IPS DF 6.9 (cell line): ENCODE results near the gene IMMP2L.

Experiments
- DNase-seq: peaks from one replicate; pipeline ENCODE4 v3.0.0-alpha.2; 2013; ENCODE audit warnings: low read depth, low spot score
- H3K27ac ChIP-seq: one replicate; pipeline ENCODE4 v1.5.1; 2013; ENCODE audit warnings: low read length, control low read depth
- H3K27me3 ChIP-seq: 2 replicates; pipeline ENCODE4 v1.6.1; 2013; ENCODE audit warnings: mild to moderate bottlenecking, low read length; ENCODE audit not compliant: control insufficient read depth, insufficient read depth
- H3K36me3 ChIP-seq: 2 replicates; pipeline ENCODE4 v1.6.1; 2013; ENCODE audit warnings: low read length; ENCODE audit not compliant: control insufficient read depth, insufficient read depth
- H3K4me1 ChIP-seq: 2 replicates; pipeline ENCODE4 v1.6.1; 2013; ENCODE audit warnings: low read length; ENCODE audit not compliant: control insufficient read depth, insufficient read depth
- H3K4me3 ChIP-seq: 2 replicates; pipeline ENCODE4 v1.5.1; 2013; ENCODE audit warnings: mild to moderate bottlenecking, low read length
- H3K9me3 ChIP-seq: 2 replicates; pipeline ENCODE4 v1.6.1; 2013; ENCODE audit warnings: low read length, inconsistent platforms; ENCODE audit not compliant: control insufficient read depth, insufficient read depth
- WGBS: extraction: QIAGEN DNeasy Blood & Tissue Kit; methylation state at CpG from one replicate; pipeline ENCODE4 v1.1.7; 2013; ENCODE audit warnings: mixed read lengths, missing lambda C conversion rate; ENCODE audit not compliant: insufficient read length, insufficient coverage; 5-methylcytosine and 5-hydroxymethylcytosine counted together

Gene IMMP2L

GRCh38 chr7:111205251-111205650 lies 357.0 kb downstream of the IMMP2L start:
- Histone ChIP-seq H3K4me3 (no peak overlapping the region), H3K27me3 (no peaks in the 10 kb centered on the region), H3K4me1 (no peaks in the 10 kb centered on the region), H3K36me3 (no peaks in the 10 kb centered on the region), H3K9me3 (no peaks in the 10 kb centered on the region), H3K27ac (no peak overlapping the region)
- no peak for DNase-seq
- no CpG with 5 or more reads among the region's 1 CpG for WGBS

- WGBS = no CpG with 5 or more reads among the region's 4 CpGs
- Histone ChIP-seq H3K27ac (no peak overlapping the region), H3K36me3 (no peaks in the 10 kb centered on the region), H3K9me3 (no peaks in the 10 kb centered on the region), H3K4me3 (no peak overlapping the region), H3K27me3 (no peaks in the 10 kb centered on the region), H3K4me1 (no peaks in the 10 kb centered on the region)
- no peak for DNase-seq
Measured at GRCh38 chr7:111202321-111202720, 360.0 kb downstream of the IMMP2L start.

- H3K36me3 ChIP-seq = no peaks in the 10 kb centered on the region
- H3K4me3 ChIP-seq = no peak overlapping the region
- no peak for DNase-seq
- H3K27ac ChIP-seq = no peak overlapping the region
- no peaks in the 10 kb centered on the region for H3K9me3 ChIP-seq
- no peaks in the 10 kb centered on the region for H3K27me3 ChIP-seq
- H3K4me1 ChIP-seq = no peaks in the 10 kb centered on the region
Measured at GRCh38 chr7:111199643-111200042, 362.6 kb downstream of the IMMP2L start.

GRCh38 chr7:111198255-111198654 lies 364.0 kb downstream of the IMMP2L start:
- DNase-seq = no peak
- no CpG with 5 or more reads among the region's 4 CpGs for WGBS
- H3K9me3 ChIP-seq = no peaks in the 10 kb centered on the region
- no peaks in the 10 kb centered on the region for H3K4me1 ChIP-seq
- H3K36me3 ChIP-seq = no peaks in the 10 kb centered on the region
- no peaks in the 10 kb centered on the region for H3K27me3 ChIP-seq
- no peak overlapping the region for H3K4me3 ChIP-seq
- H3K27ac ChIP-seq = no peak overlapping the region

- Histone ChIP-seq H3K36me3 (no peaks in the 10 kb centered on the region), H3K27ac (no peak overlapping the region), H3K27me3 (no peaks in the 10 kb centered on the region), H3K4me3 (no peak overlapping the region), H3K4me1 (no peaks in the 10 kb centered on the region), H3K9me3 (no peaks in the 10 kb centered on the region)
- WGBS = 100% methylated on average over 2 of the region's 8 CpGs
- DNase-seq = no peak
Measured at GRCh38 chr7:111196655-111197054, 365.6 kb downstream of the IMMP2L start.

- WGBS = 100% methylated on average over 1 of the region's 3 CpGs
- Histone ChIP-seq H3K27me3 (no peaks in the 10 kb centered on the region), H3K4me3 (no peak overlapping the region), H3K36me3 (no peaks in the 10 kb centered on the region), H3K9me3 (no peaks in the 10 kb centered on the region), H3K27ac (no peak overlapping the region), H3K4me1 (no peaks in the 10 kb centered on the region)
- DNase-seq = no peak
Measured at GRCh38 chr7:111192614-111193413, 369.5 kb downstream of the IMMP2L start.

- no peak overlapping the region for H3K27ac ChIP-seq
- H3K27me3 ChIP-seq = no peaks in the 10 kb centered on the region
- H3K4me1 ChIP-seq = no peaks in the 10 kb centered on the region
- no peak for DNase-seq
- H3K9me3 ChIP-seq = no peaks in the 10 kb centered on the region
- H3K4me3 ChIP-seq = no peak overlapping the region
- no CpG with 5 or more reads among the region's 2 CpGs for WGBS
- no peaks in the 10 kb centered on the region for H3K36me3 ChIP-seq
Measured at GRCh38 chr7:111190804-111191203, 371.5 kb downstream of the IMMP2L start.

- no peak for DNase-seq
- H3K36me3 ChIP-seq = no peaks in the 10 kb centered on the region
- H3K4me3 ChIP-seq = no peak overlapping the region
- WGBS = no CpG with 5 or more reads among the region's 3 CpGs
- H3K9me3 ChIP-seq = no peaks in the 10 kb centered on the region
- H3K4me1 ChIP-seq = no peaks in the 10 kb centered on the region
- H3K27ac ChIP-seq = no peak overlapping the region
- no peaks in the 10 kb centered on the region for H3K27me3 ChIP-seq
Measured at GRCh38 chr7:111184987-111185386, 377.3 kb downstream of the IMMP2L start.

- Histone ChIP-seq H3K36me3 (no peaks in the 10 kb centered on the region), H3K4me3 (no peak overlapping the region), H3K27ac (no peak overlapping the region), H3K4me1 (no peaks in the 10 kb centered on the region), H3K27me3 (no peaks in the 10 kb centered on the region), H3K9me3 (no peaks in the 10 kb centered on the region)
- no peak for DNase-seq
Measured at GRCh38 chr7:111183321-111183720, 379.0 kb downstream of the IMMP2L start.

GRCh38 chr7:111180338-111180737 lies 382.0 kb downstream of the IMMP2L start:
- no CpG with 5 or more reads among the region's 1 CpG for WGBS
- Histone ChIP-seq H3K4me1 (no peaks in the 10 kb centered on the region), H3K36me3 (no peaks in the 10 kb centered on the region), H3K9me3 (no peaks in the 10 kb centered on the region), H3K4me3 (no peak overlapping the region), H3K27me3 (no peaks in the 10 kb centered on the region), H3K27ac (no peak overlapping the region)
- DNase-seq = no peak

GRCh38 chr7:111175908-111176441 lies 386.3 kb downstream of the IMMP2L start:
- no CpG with 5 or more reads among the region's 2 CpGs for WGBS
- Histone ChIP-seq H3K4me3 (no peak overlapping the region), H3K4me1 (no peaks in the 10 kb centered on the region), H3K27me3 (no peaks in the 10 kb centered on the region), H3K9me3 (no peaks in the 10 kb centered on the region), H3K36me3 (no peaks in the 10 kb centered on the region), H3K27ac (no peak overlapping the region)
- DNase-seq = no peak
